ENCODE results near the gene UBALD2. TPM values are rescaled to one million over a fixed set of nuclear protein-coding genes. Genes with fewer than 3 reads are reported as not detected.

Gene UBALD2
- total and polyA plus RNA-seq, 9 donors = 3.6 to 21.9 (median 13.9) TPM

Small RNAs within 50 kb of the gene (small RNA-seq; reads per million reads assigned to genes)
- not detected for gene RF00019

Other genes starting within 250 kb of the UBALD2 start
- 1 to 10 TPM in 5 of 7 donors, under 1 TPM in 2; 0.33 to 7.2 (median 1.0) TPM for gene EVPL, start 238.0 kb upstream of the UBALD2 start, total RNA-seq
- gene EVPL, start 238.0 kb upstream of the UBALD2 start, polyA plus RNA-seq = under 1 TPM; 0.15 TPM
- gene SRP68, start 192.8 kb upstream of the UBALD2 start, total RNA-seq = 10 to 100 TPM; 33.0 to 83.2 (median 70.9) TPM
- gene SRP68, start 192.8 kb upstream of the UBALD2 start, polyA plus RNA-seq = 100 to 1,000 TPM in 1 of 2 donors, 10 to 100 TPM in 1; 47.3 to 101 TPM
- gene GALR2, start 190.6 kb upstream of the UBALD2 start, total RNA-seq = under 1 TPM in 1 of 7 donors, not detected in 6; 0.34 TPM
- gene GALR2, start 190.6 kb upstream of the UBALD2 start, polyA plus RNA-seq = not detected
- under 1 TPM in 3 of 7 donors, not detected in 4; 0.10 to 0.52 (median 0.34) TPM for gene ZACN, start 186.2 kb upstream of the UBALD2 start, total RNA-seq
- gene ZACN, start 186.2 kb upstream of the UBALD2 start, polyA plus RNA-seq = 1 to 10 TPM in 1 of 2 donors, not detected in 1; 1.1 TPM
- gene EXOC7, start 161.6 kb upstream of the UBALD2 start, total RNA-seq = 100 to 1,000 TPM in 5 of 7 donors, 10 to 100 TPM in 2; 46.9 to 121 (median 115) TPM
- gene EXOC7, start 161.6 kb upstream of the UBALD2 start, polyA plus RNA-seq = 10 to 100 TPM; 54.0 to 94.8 TPM
- 100 to 1,000 TPM in 1 of 7 donors, 1 to 10 TPM in 4, under 1 TPM in 1, not detected in 1; 0.28 to 168 (median 6.9) TPM for gene FOXJ1, start 124.1 kb upstream of the UBALD2 start, total RNA-seq
- gene FOXJ1, start 124.1 kb upstream of the UBALD2 start, polyA plus RNA-seq = under 1 TPM in 1 of 2 donors, not detected in 1; 0.23 TPM
- 1 to 10 TPM; 1.3 to 4.3 (median 2.6) TPM for gene RNF157, start 24.9 kb upstream of the UBALD2 start, total RNA-seq
- gene RNF157, start 24.9 kb upstream of the UBALD2 start, polyA plus RNA-seq = 1 to 10 TPM; 1.4 to 1.9 TPM
- 1 to 10 TPM; 1.1 to 3.8 (median 1.5) TPM for gene QRICH2, start 42.9 kb downstream of the UBALD2 start, total RNA-seq
- gene QRICH2, start 42.9 kb downstream of the UBALD2 start, polyA plus RNA-seq = 1 to 10 TPM in 1 of 2 donors, under 1 TPM in 1; 0.42 to 1.9 TPM
- gene PRPSAP1, start 88.6 kb downstream of the UBALD2 start, total RNA-seq = 10 to 100 TPM; 26.1 to 50.4 (median 44.5) TPM
- 10 to 100 TPM; 42.9 to 57.9 TPM for gene PRPSAP1, start 88.6 kb downstream of the UBALD2 start, polyA plus RNA-seq
- gene SPHK1, start 119.3 kb downstream of the UBALD2 start, total RNA-seq = 1 to 10 TPM; 1.8 to 9.2 (median 3.7) TPM
- 1 to 10 TPM in 1 of 2 donors, under 1 TPM in 1; 0.80 to 4.0 TPM for gene SPHK1, start 119.3 kb downstream of the UBALD2 start, polyA plus RNA-seq
- gene UBE2O, start 187.8 kb downstream of the UBALD2 start, total RNA-seq = 10 to 100 TPM; 11.3 to 37.2 (median 29.0) TPM
- gene UBE2O, start 187.8 kb downstream of the UBALD2 start, polyA plus RNA-seq = 10 to 100 TPM in 1 of 2 donors, 1 to 10 TPM in 1; 8.3 to 15.4 TPM
- gene AANAT, start 202.3 kb downstream of the UBALD2 start, total RNA-seq = not detected
- not detected for gene AANAT, start 202.3 kb downstream of the UBALD2 start, polyA plus RNA-seq
- gene RHBDF2, start 236.1 kb downstream of the UBALD2 start, total RNA-seq = 10 to 100 TPM; 11.7 to 39.9 (median 26.1) TPM
- 1 to 10 TPM; 3.3 to 8.8 TPM for gene RHBDF2, start 236.1 kb downstream of the UBALD2 start, polyA plus RNA-seq